Upper lobe of right lung (tissue), 1 donor: ENCODE results near the gene PIK3R4. TPM values are rescaled to one million over a fixed set of nuclear protein-coding genes. Genes with fewer than 3 reads are reported as not detected.

ENCODE experiments used
- ATAC-seq: fragments of 200-7000 bp; cut with Tn5 transposase; one replicate; pipeline ENCODE4 v1.9.1; 2020; ENCODE audit warnings: mild to moderate bottlenecking, moderate library complexity
- DNase-seq: peaks from one replicate; pipeline ENCODE4 v3.0.0-alpha.2; 2020
- H3K27ac ChIP-seq: fragments of 200-600 bp; one replicate; pipeline ENCODE4 v1.8.0; 2022
- H3K27me3 ChIP-seq: fragments of 200-600 bp; one replicate; pipeline ENCODE4 v1.8.0; 2022; ENCODE audit warnings: mild to moderate bottlenecking
- H3K36me3 ChIP-seq: fragments of 200-600 bp; one replicate; pipeline ENCODE4 v1.8.0; 2022
- H3K4me1 ChIP-seq: fragments of 200-600 bp; one replicate; pipeline ENCODE4 v1.8.0; 2022
- H3K4me3 ChIP-seq: fragments of 200-600 bp; one replicate; pipeline ENCODE4 v1.8.0; 2022; ENCODE audit warnings: mild to moderate bottlenecking
- H3K9me3 ChIP-seq: fragments of 200-600 bp; one replicate; pipeline ENCODE4 v1.8.0; 2022
- intact Hi-C: fragments of 100-400 bp; cut with DNase I; formaldehyde crosslinking; loops from one replicate; pipeline ENCODE4 v1.11.0; 2022
- total RNA-seq: library from RNA; stranded (reverse); fragmentation: NEBNext Ultra II Directional; extraction: Animal tissue kit (Norgen Biotek cat#: 25700); gene quantifications from one replicate; pipeline ENCODE4 v1.2.1, GENCODE V29; 2021
- TF ChIP-seq, protein P1 (sequence below): fragments of 200-600 bp; IDR thresholded peaks from one replicate; pipeline ENCODE4 v1.8.0; 2022; ENCODE audit warnings: antibody characterized with exemption
- donor health status: DM: no; HTN: yes; CAD: no; lungs with severe emphysema.

Gene PIK3R4
- total RNA-seq, 1 donor from 2014 or later = 32.2 TPM

DNA sequence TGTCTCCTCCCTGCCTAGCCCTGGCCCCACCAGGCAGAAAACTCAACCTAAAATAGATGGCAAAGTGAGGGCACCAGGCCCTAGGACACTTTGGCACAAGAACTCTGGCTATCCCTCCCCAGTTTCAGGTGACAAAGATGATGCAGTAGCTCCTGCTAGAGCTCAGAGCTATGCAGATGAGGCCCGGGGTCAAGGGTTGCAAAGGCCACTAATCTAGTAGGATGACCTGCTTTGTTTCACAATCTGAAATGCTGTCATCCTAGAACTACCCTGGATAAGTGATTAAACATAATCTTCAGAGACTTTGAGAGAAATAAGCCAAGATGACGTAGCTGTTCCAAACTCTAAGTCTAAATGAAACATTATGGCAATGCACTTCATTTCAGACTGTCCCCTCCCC, 24.0 kb upstream of the PIK3R4 start:
- intact Hi-C loops = no loop called here
- Histone ChIP-seq H3K27ac (no peak overlapping the region), H3K4me3 (no peak overlapping the region), H3K4me1 (no peaks in the 10 kb centered on the region), H3K27me3 (no peaks in the 10 kb centered on the region), H3K36me3 (no peaks in the 10 kb centered on the region), H3K9me3 (no peaks in the 10 kb centered on the region)
- TF ChIP-seq, protein P1, sequence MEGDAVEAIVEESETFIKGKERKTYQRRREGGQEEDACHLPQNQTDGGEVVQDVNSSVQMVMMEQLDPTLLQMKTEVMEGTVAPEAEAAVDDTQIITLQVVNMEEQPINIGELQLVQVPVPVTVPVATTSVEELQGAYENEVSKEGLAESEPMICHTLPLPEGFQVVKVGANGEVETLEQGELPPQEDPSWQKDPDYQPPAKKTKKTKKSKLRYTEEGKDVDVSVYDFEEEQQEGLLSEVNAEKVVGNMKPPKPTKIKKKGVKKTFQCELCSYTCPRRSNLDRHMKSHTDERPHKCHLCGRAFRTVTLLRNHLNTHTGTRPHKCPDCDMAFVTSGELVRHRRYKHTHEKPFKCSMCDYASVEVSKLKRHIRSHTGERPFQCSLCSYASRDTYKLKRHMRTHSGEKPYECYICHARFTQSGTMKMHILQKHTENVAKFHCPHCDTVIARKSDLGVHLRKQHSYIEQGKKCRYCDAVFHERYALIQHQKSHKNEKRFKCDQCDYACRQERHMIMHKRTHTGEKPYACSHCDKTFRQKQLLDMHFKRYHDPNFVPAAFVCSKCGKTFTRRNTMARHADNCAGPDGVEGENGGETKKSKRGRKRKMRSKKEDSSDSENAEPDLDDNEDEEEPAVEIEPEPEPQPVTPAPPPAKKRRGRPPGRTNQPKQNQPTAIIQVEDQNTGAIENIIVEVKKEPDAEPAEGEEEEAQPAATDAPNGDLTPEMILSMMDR = no peak
- no peak for ATAC-seq
- no peak for DNase-seq

GRCh38 chr3:130761730-130762311, 15.2 kb upstream of the PIK3R4 start:
- no peaks in the 10 kb centered on the region for H3K9me3 ChIP-seq
- no peak overlapping the region for H3K4me3 ChIP-seq
- no peaks in the 10 kb centered on the region for H3K36me3 ChIP-seq
- no peak overlapping the region for H3K27ac ChIP-seq
- no peaks in the 10 kb centered on the region for H3K4me1 ChIP-seq
- H3K27me3 ChIP-seq = no peaks in the 10 kb centered on the region
- intact Hi-C loops = loop anchor here (10.0 kb wide), 1 partner anchor 133 kb away; the partner anchor contains the start of gene ATP2C1
- DNase-seq = no peak
- ATAC-seq = peak; percentile 69
- TF ChIP-seq, protein P1 = no peak

GRCh38 chr3:130760922-130761321, 14.3 kb upstream of the PIK3R4 start:
- no peak overlapping the region for H3K4me3 ChIP-seq
- no peak for DNase-seq
- TF ChIP-seq, protein P1 = no peak

GRCh38 chr3:130759692-130760338, 13.2 kb upstream of the PIK3R4 start:
- no peaks in the 10 kb centered on the region for H3K9me3 ChIP-seq
- ATAC-seq (peak; percentile 91), DNase-seq (no peak)
- H3K27me3 ChIP-seq = no peaks in the 10 kb centered on the region
- TF ChIP-seq, protein P1 = peak; percentile 86
- no peaks in the 10 kb centered on the region for H3K4me1 ChIP-seq
- intact Hi-C loops = loop anchor here (10.0 kb wide), 1 partner anchor 135 kb away; the partner anchor contains the start of gene ATP2C1
- no peak overlapping the region for H3K4me3 ChIP-seq
- H3K36me3 ChIP-seq = no peaks in the 10 kb centered on the region
- H3K27ac ChIP-seq = no peak overlapping the region

More at GRCh38 chr3:130760922-130761321, 14.3 kb upstream of the PIK3R4 start:
- Histone ChIP-seq H3K4me1 (no peaks in the 10 kb centered on the region), H3K36me3 (no peaks in the 10 kb centered on the region), H3K9me3 (no peaks in the 10 kb centered on the region), H3K27ac (no peak overlapping the region), H3K27me3 (no peaks in the 10 kb centered on the region)
- intact Hi-C loops = loop anchor here (10.0 kb wide), 1 partner anchor 134 kb away; the partner anchor contains the start of gene ATP2C1
- ATAC-seq = no peak

GRCh38 chr3:130758624-130759369, 12.2 kb upstream of the PIK3R4 start:
- Histone ChIP-seq H3K27me3 (no peaks in the 10 kb centered on the region), H3K4me1 (no peaks in the 10 kb centered on the region), H3K9me3 (no peaks in the 10 kb centered on the region), H3K27ac (no peak overlapping the region), H3K36me3 (no peaks in the 10 kb centered on the region), H3K4me3 (no peak overlapping the region)
- intact Hi-C loops = no loop called here
- no peak for ATAC-seq
- no peak for DNase-seq
- TF ChIP-seq, protein P1 = no peak
